Esophagus muscularis mucosa (tissue), 3 donors: ENCODE data around the gene MACROD2.

Experiments
- EP300 ChIP-seq: sonication (generic); formaldehyde crosslinking; IDR thresholded peaks from one replicate; pipeline ENCODE4 v1.6.1; 2017; ENCODE audit warnings: antibody characterized with exemption
- TF ChIP-seq, protein P1 (sequence below), 3 experiments: fragments of 200-600 bp in 2 of 3; fragments of 450-650 bp in 1 of 3; sonication (generic) in 2 of 3; IDR thresholded peaks; one replicate each; pipeline ENCODE4 v1.5.1; 2017 to 2019; ENCODE audit warnings: antibody characterized with exemption in 3 of 3, mild to moderate bottlenecking in 2 of 3, moderate library complexity in 1 of 3

- TF ChIP-seq, protein P1, sequence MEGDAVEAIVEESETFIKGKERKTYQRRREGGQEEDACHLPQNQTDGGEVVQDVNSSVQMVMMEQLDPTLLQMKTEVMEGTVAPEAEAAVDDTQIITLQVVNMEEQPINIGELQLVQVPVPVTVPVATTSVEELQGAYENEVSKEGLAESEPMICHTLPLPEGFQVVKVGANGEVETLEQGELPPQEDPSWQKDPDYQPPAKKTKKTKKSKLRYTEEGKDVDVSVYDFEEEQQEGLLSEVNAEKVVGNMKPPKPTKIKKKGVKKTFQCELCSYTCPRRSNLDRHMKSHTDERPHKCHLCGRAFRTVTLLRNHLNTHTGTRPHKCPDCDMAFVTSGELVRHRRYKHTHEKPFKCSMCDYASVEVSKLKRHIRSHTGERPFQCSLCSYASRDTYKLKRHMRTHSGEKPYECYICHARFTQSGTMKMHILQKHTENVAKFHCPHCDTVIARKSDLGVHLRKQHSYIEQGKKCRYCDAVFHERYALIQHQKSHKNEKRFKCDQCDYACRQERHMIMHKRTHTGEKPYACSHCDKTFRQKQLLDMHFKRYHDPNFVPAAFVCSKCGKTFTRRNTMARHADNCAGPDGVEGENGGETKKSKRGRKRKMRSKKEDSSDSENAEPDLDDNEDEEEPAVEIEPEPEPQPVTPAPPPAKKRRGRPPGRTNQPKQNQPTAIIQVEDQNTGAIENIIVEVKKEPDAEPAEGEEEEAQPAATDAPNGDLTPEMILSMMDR (IDR thresholded peaks at IDR 0.05): no peak
- no peak for TF ChIP-seq EP300
Observed at GRCh38 chr20:14062171-14062570, 66.9 kb downstream of the MACROD2 start.
